ENCODE measurements around the gene ZFR.

- TF ChIP-seq CTCF (IDR thresholded peaks at IDR 0.05) (no peak), POLR2A (IDR thresholded peaks at IDR 0.05) (no peak)
Observed at GRCh38 chr5:32434221-32434620, 10.3 kb downstream of the ZFR start.

All from lower leg skin (tissue), 3 donors.